CD4-positive, alpha-beta T cell (primary cell): ENCODE results near the gene NANOGP8. TPM values are rescaled to one million over a fixed set of nuclear protein-coding genes. Genes with fewer than 3 reads are reported as not detected.

ENCODE experiments used
- ATAC-seq: fragments of 200-7000 bp; cut with Tn5 transposase; one replicate; pipeline ENCODE4 v1.10.0; 2022; ENCODE audit warnings: mild to moderate bottlenecking; ENCODE audit not compliant: poor library complexity
- CTCF ChIA-PET: fragments of 350-600 bp; sonication (Branson Sonifier 250); formaldehyde crosslinking; loops from one replicate; lab custom pipeline; 2021; ENCODE audit warnings: antibody characterized with exemption, inconsistent platforms; lab: Charles Lee
- POLR2A ChIA-PET: fragments of 350-600 bp; sonication (Branson Sonifier 250); formaldehyde crosslinking; loops from one replicate; lab custom pipeline; 2021; ENCODE audit warnings: antibody characterized with exemption, inconsistent platforms; lab: Charles Lee
- DNase-seq, 14 experiments: peaks; one replicate each; pipeline ENCODE4 v3.0.0-alpha.2; 2013 to 2020; ENCODE audit warnings: mixed read lengths in 2 of 14
- H3K27ac ChIP-seq, 2 donors: one replicate each; pipeline versions ENCODE4 v1.5.1 to v1.7.0; 2013; ENCODE audit warnings: low read length in 2 of 2, low read depth in 1 of 2, mild to moderate bottlenecking in 1 of 2
- H3K27me3 ChIP-seq, 2 experiments: 1 replicate in 1 of 2; 2 replicates in 1 of 2; pipeline versions ENCODE4 v1.6.1 to v1.7.0; 2013; ENCODE audit warnings: low read length in 2 of 2, control low read depth in 1 of 2, mild to moderate bottlenecking in 1 of 2, moderate library complexity in 1 of 2; ENCODE audit not compliant: insufficient read depth in 2 of 2, control insufficient read depth in 1 of 2
- H3K36me3 ChIP-seq: one replicate; pipeline ENCODE4 v1.6.1; 2013; ENCODE audit warnings: low read length, control low read depth; ENCODE audit not compliant: insufficient read depth
- H3K4me1 ChIP-seq: one replicate; pipeline ENCODE4 v1.6.1; 2013; ENCODE audit warnings: low read length, control low read depth; ENCODE audit not compliant: insufficient read depth
- H3K4me3 ChIP-seq: one replicate; pipeline ENCODE4 v1.5.1; 2013; ENCODE audit warnings: mild to moderate bottlenecking, low read length, moderate library complexity
- H3K9me3 ChIP-seq, 2 experiments: 1 replicate in 1 of 2; 2 replicates in 1 of 2; pipeline versions ENCODE4 v1.6.1 to v1.7.0; 2013; ENCODE audit warnings: low read length in 2 of 2, mild to moderate bottlenecking in 2 of 2, control low read depth in 1 of 2, moderate library complexity in 1 of 2; ENCODE audit not compliant: control insufficient read depth in 1 of 2, insufficient read depth in 1 of 2
- H3K27ac Mint-ChIP-seq: one replicate; pipeline ENCODE4 v1.8.0; 2020; ENCODE audit warnings: mixed read lengths
- H3K27me3 Mint-ChIP-seq: one replicate; pipeline ENCODE4 v1.8.0; 2021; ENCODE audit warnings: mixed read lengths
- H3K36me3 Mint-ChIP-seq: one replicate; pipeline ENCODE4 v1.8.0; 2021; ENCODE audit warnings: low read depth, mixed read lengths
- H3K4me1 Mint-ChIP-seq: one replicate; pipeline ENCODE4 v1.8.0; 2021; ENCODE audit warnings: low read depth, mixed read lengths
- H3K4me3 Mint-ChIP-seq: one replicate; pipeline ENCODE4 v1.8.0; 2020; ENCODE audit warnings: mild to moderate bottlenecking, mixed read lengths
- H3K9me3 Mint-ChIP-seq: one replicate; pipeline ENCODE4 v1.8.0; 2020; ENCODE audit warnings: mixed read lengths
- CTCF ChIP-seq: fragments of 200-600 bp; IDR thresholded peaks from one replicate; pipeline ENCODE4 v1.8.0; 2022; ENCODE audit warnings: antibody characterized with exemption, mild to moderate bottlenecking
- intact Hi-C, 2 experiments: fragments of 100-400 bp; cut with DNase I in 1 of 2; cut with micrococcal nuclease in 1 of 2; formaldehyde crosslinking; loops; one replicate each; pipeline versions ENCODE4 v1.15.1 to v1.9.0; 2023 to 2025; cut with DNase I, micrococcal nuclease
- total RNA-seq, 174 experiments: library from RNA in 2 of 174; stranded (reverse) in 2 of 174; gene quantifications; one replicate each; pipeline ENCODE4 v1.2.3 and lab custom pipeline; 2021 to 2026

The NANOGP8 gene
- total RNA-seq, 2 experiments from 2014 or later, result not detected

GRCh38 chr15:35092846-35093245, 7.8 kb upstream of the NANOGP8 start:
- POLR2A ChIA-PET, result no interaction called here
- intact Hi-C loops, result no loop called here
- H3K27ac ChIP-seq, result no peak overlapping the region
- ATAC-seq (no peak), DNase-seq (no peak)
- no peak overlapping the region for H3K4me3 ChIP-seq
- Mint-ChIP-seq H3K9me3 (no peaks in the 10 kb centered on the region), H3K36me3 (no peaks in the 10 kb centered on the region), H3K4me1 (no peaks in the 10 kb centered on the region), H3K27ac (no peak overlapping the region), H3K4me3 (no peak overlapping the region), H3K27me3 (no peaks in the 10 kb centered on the region)
- H3K9me3 ChIP-seq, result peaks cover 0 to 7% of the 10 kb centered on the region in 2 experiments
- no peak for TF ChIP-seq CTCF
- H3K27me3 ChIP-seq, result no peaks in the 10 kb centered on the region
- CTCF ChIA-PET, result no interaction called here
- no peaks in the 10 kb centered on the region for H3K36me3 ChIP-seq
- no peaks in the 10 kb centered on the region for H3K4me1 ChIP-seq

DNA sequence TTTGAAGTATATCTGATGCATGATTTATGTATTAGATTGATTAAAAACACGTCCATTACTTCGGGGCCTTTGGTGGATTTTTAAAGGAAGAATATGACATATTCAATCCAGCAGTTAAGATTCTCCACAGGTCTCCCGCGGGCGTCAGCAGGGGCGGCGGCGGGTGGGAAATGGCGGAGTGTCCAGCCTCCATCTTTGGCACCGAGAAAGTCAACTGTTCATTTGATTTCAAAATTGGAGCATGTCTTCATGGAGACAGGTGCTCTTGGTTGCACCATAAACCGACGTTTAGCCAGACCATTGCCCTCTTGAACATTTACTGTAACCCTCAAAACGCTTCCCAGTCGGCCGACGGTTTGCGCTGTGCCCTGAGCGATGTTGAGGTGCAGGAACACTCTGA, 7.2 kb upstream of the NANOGP8 start:
- H3K36me3 Mint-ChIP-seq, result no peaks in the 10 kb centered on the region
- no peaks in the 10 kb centered on the region for H3K27me3 Mint-ChIP-seq
- no peak for DNase-seq
- ChIA-PET CTCF (no interaction called here), POLR2A (no interaction called here)
- no peak for TF ChIP-seq CTCF
- Histone ChIP-seq H3K27me3 (no peaks in the 10 kb centered on the region), H3K9me3 (peaks cover 0 to 7% of the 10 kb centered on the region in 2 experiments), H3K36me3 (no peaks in the 10 kb centered on the region), H3K4me1 (no peaks in the 10 kb centered on the region), H3K4me3 (no peak overlapping the region), H3K27ac (no peak overlapping the region)
- H3K4me3 Mint-ChIP-seq, result no peak overlapping the region
- no peak overlapping the region for H3K27ac Mint-ChIP-seq
- intact Hi-C loops, result no loop called here
- no peaks in the 10 kb centered on the region for H3K9me3 Mint-ChIP-seq
- ATAC-seq, result no peak
- H3K4me1 Mint-ChIP-seq, result no peaks in the 10 kb centered on the region

- no peaks in the 10 kb centered on the region for H3K27me3 Mint-ChIP-seq
- no peaks in the 10 kb centered on the region for H3K27me3 ChIP-seq
- no peaks in the 10 kb centered on the region for H3K4me1 Mint-ChIP-seq
- H3K36me3 Mint-ChIP-seq, result no peaks in the 10 kb centered on the region
- TF ChIP-seq CTCF, result no peak
- H3K4me3 ChIP-seq, result no peak overlapping the region
- ChIA-PET POLR2A (no interaction called here), CTCF (no interaction called here)
- H3K9me3 ChIP-seq, result peaks cover 0 to 7% of the 10 kb centered on the region in 2 experiments
- no peak overlapping the region for H3K27ac ChIP-seq
- H3K27ac Mint-ChIP-seq, result no peak overlapping the region
- H3K4me3 Mint-ChIP-seq, result no peak overlapping the region
- H3K4me1 ChIP-seq, result no peaks in the 10 kb centered on the region
- no peaks in the 10 kb centered on the region for H3K9me3 Mint-ChIP-seq
- H3K36me3 ChIP-seq, result no peaks in the 10 kb centered on the region
- intact Hi-C loops, result no loop called here
- ATAC-seq, result no peak
- no peak for DNase-seq
These were observed 5.2 kb upstream of the NANOGP8 start for GRCh38 chr15:35090104-35090807.
